GM19455 (cell line): ENCODE results near the gene NBL1.

Source experiments
- ATAC-seq: cut with Tn5 transposase; IDR thresholded peaks from one replicate; pipeline ENCODE4 v1.9.1; 2021; ENCODE audit not compliant: unreplicated experiment

NBL1 gene

GRCh38 chr1:19643602-19644394, at the start of gene NBL1:
NBL1 (plus strand) TSS chr1:19644311; CDS start chr1:19655031, 10,720 bp downstream.
- no peak for ATAC-seq

GRCh38 chr1:19596065-19596713, 47.9 kb upstream of the NBL1 start:
- ATAC-seq: no peak

DNA sequence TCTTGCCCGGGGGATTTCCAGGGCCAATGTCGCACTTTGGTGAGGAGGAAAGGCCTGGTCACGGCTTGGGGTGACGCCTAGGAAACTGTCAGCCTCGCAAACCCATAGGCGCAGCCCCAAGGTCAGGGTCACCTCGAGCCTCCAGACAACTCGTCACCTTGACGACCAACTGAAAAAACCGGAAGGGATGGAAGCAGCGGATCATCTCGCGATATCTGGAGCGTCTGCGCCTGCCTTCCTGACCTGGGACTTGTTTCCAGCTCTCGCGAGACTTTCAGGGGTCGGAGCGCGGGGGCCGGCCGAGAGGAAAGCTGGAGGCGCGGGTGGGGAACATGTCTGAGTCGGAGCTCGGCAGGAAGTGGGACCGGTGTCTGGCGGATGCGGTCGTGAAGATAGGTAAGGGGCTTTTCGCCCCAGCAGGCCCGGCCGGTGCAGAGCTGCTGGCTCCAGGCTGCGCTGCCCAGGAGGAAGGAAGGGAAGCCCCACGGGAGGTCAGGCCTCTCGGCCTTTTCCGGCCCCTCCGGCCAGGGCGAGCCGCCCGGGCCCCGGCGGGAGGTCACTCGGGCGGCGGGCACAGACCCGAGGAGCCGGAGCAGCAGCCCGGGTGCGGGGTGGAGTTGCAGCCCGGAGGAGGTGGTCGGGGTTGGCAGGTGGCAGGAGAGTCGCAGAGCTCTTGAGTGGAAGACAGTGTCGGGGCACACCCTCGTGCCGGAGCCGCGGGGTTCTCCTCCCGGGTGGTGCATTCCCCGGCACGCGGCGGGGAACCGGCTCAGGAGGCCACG, 47.2 kb upstream of the NBL1 start:
- peak; percentile 80 for ATAC-seq

DNA sequence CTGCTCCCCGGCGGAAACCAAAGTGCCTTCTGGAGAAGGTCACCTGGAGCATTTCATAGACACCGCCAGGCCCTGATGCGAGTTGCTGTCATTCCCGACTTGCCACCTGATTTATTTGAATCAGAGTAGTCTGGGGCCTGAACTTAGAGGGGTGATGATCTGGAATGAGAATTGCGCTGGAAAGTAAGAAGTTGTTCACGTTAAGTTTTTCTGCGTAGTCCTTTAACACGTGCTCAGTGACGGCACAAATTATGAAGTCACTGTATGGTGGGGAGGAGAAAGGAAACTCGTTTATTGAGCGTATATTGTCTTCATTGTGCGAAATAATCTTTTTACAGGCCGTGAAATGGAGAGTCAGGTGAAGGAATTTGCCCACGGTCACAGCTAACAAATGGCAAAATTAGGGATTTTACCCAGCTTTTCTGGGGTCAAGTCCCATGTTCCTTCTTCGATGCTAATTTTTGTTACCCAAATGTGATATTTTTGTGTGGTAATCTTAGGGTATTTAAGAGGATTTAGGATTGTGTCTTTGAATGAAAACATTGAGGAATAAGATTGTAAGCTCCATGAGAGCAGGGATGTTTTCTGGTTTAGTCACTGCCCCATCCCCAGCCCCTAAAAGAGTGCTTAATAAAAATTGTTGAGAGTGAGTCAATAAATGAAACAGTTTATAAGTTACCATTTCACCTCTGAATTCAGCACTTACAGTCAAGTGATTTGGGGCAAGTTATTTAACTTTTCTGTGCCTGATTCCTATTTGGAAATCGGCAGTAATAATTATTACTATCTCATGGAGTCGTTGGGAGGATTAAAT, 46.4 kb upstream of the NBL1 start:
- ATAC-seq: no peak

GRCh38 chr1:19599810-19600209, 44.3 kb upstream of the NBL1 start:
- no peak for ATAC-seq

GRCh38 chr1:19602486-19602885, 41.6 kb upstream of the NBL1 start:
- ATAC-seq: no peak

- no peak for ATAC-seq
Measured at GRCh38 chr1:19605967-19606366, 38.1 kb upstream of the NBL1 start.

GRCh38 chr1:19606817-19607642, 37.1 kb upstream of the NBL1 start:
- ATAC-seq: no peak

DNA sequence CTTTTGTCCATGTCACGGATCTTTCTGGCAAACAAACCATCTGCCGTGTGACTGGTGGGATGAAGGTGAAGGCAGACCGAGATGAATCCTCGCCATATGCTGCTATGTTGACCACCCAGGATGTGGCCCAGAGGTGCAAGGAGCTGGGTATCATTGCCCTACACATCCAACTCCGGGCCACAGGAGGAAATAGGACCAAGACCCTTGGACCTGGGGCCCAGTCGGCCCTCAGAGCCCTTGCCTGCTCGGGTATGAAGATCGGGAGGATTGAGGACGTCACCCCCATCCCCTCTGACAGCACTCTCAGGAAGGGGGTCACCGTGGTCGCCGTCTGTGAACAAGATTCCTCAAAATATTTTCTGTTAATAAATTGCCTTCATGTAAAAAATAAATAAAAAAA, 35.9 kb upstream of the NBL1 start:
- no peak for ATAC-seq

DNA sequence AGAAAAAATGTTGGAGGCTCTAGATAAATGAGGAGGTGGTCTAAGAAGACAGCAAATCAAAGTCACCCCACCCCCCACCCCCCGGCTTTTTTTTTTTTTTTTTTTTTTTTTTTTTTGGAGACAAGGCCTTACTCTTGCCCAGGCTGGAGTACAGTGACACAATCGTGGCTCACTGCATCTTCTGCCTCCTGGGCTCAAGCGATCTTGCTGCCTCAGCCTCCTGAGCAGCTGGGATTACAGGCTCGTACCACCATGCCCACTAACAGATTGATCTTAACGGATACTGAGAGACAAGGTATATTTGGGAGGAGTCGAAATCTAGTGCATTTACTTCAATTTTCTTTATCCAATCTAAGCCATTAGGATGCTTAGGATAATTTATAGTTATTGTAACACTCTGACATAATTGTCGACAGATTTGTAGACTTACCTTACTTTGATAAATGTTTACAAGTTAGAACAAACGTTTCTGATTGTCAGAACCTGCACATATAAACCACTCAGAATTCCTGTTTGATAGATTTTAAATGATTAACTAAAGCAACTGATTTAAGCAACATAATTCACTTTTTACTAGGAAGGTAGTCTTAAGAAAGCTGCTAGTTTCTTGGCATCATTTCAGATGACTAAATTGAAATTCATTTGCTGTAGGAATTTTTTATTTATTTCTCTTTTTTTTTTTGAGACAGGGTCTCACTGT, 33.7 kb upstream of the NBL1 start:
- ATAC-seq: no peak

DNA sequence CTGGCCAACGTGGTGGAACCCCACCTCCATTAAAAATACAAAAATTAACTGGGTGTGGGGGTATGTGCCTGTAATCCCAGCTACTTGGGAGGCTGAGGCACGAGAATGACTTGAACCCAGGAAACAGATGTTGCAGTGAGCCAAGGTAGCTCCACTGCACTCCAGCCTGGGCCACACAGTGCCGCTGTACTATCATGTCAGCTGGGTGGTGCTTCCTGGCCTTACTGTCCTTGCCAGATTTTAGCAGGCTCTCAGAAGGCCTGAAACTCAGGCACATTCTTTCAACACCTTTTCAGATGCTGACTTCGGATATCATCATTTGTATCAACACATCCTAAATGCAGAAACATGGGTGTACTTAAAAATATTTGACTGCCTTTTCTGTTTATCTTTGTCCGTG, 31.6 kb upstream of the NBL1 start:
- no peak for ATAC-seq

- no peak for ATAC-seq
Measured at GRCh38 chr1:19613171-19613703, 30.9 kb upstream of the NBL1 start.

DNA sequence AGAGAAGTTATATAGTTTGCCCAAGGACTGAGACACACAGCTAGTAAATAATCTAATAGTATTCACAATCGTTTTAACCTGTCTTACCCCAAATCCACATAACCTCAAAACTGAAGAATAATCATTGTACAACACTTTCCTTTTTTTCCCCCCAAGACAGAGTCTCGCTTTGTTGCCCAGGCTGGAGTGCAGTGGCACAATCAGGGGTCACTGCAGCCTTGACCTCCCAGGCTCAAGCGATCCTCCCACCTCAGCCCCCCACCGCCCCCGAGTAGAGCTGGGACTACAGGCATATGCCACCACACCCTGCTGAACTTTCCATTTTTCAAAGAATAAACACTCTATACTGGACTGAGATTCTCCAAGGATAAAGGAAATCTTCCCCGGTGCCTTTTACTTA, 28.7 kb upstream of the NBL1 start:
- no peak for ATAC-seq

DNA sequence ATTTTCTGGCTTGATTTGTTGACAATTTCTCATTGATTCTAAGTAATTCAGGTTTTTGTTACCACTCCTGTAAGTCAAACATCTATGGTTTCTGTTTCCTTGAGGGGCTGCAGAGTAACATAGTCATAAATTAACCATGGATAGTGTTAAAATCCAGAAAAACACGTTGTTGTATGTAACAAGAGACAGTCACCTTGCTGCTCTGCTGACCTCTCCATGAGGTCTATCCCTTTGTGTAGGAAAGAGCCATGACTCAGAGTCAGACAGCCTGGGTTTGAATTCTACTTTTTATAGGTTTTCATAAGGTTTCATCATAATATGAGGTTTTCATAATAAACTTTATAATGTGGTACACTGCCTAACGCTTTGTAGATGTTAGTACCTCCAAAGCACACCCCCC, 27.6 kb upstream of the NBL1 start:
- ATAC-seq: no peak

DNA sequence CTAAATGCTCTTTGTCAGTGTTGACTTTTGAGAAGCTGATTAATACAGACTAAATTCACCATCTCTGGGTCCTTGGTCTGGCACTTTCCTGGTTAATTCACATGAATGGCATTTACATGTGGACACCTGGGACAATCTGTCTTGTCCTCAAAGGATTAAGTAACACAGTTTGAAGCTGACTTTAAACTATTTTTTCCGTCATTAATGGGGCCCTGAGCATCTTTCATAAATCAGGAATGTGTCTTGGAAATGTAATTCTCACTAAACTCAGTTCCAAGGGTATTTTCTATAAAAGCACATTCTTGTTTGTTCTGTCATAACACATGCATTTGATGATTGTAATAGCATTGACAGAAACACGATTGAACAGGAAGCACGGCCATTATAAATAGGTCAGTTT, 26.7 kb upstream of the NBL1 start:
- no peak for ATAC-seq

- no peak for ATAC-seq
Measured at GRCh38 chr1:19618428-19618827, 25.7 kb upstream of the NBL1 start.

- no peak for ATAC-seq
Measured at GRCh38 chr1:19619697-19620384, 24.3 kb upstream of the NBL1 start.

DNA sequence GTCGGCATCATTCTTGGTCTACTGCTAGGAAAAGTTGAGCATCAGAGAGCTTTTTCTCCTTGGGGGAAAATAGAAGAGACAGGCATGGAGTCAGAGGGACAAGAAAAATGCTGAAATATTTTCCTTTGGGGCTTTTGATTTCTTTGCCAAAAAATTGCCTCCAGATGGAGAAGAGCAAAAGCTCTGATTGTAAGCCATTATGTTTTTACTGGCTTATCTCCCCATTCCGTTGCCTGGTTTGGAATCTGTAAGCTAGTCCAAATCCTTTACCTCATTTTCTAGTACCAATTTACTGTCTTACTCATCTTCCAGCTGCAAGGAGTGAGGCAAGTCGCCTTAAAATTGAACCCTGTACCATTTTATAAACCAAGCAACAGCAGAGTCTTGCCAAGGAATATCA, 23.3 kb upstream of the NBL1 start:
- no peak for ATAC-seq
